HG03457 (cell line): ENCODE data around the gene ERMN.
A peak's percentile ranks its signal among the peaks of the same experiment; 100 is the strongest.
"Not testable (repeated sequence)": the region's sequence is repeated elsewhere in the genome, so short reads cannot be mapped to it uniquely, and the experiment has no call there.

Experiments used
- ATAC-seq: cut with Tn5 transposase; IDR thresholded peaks from one replicate; pipeline ENCODE4 v1.9.1; 2021; ENCODE audit warnings: moderate number of reproducible peaks; ENCODE audit not compliant: unreplicated experiment

The ERMN gene

GRCh38 chr2:157325786-157326185 lies at the start of gene ERMN:
Gene ERMN, minus strand, starts transcription at chr2:157325824. Its CDS starts 182 bp downstream, at chr2:157325642.
- no peak for ATAC-seq

- no peak for ATAC-seq
These were observed 49.8 kb upstream of the ERMN start for GRCh38 chr2:157375384-157375783.

- not testable (repeated sequence) for ATAC-seq
These were observed 42.9 kb upstream of the ERMN start for GRCh38 chr2:157368508-157368907.

- ATAC-seq: no peak
These were observed 42.1 kb upstream of the ERMN start for GRCh38 chr2:157367704-157368103.

- ATAC-seq: peak; percentile 84
These were observed 38.8 kb upstream of the ERMN start for GRCh38 chr2:157364257-157364974.

- peak; percentile 47 for ATAC-seq
These were observed 38.0 kb upstream of the ERMN start for GRCh38 chr2:157363612-157364101.

- no peak for ATAC-seq
These were observed 37.0 kb upstream of the ERMN start for GRCh38 chr2:157362627-157363026.

- ATAC-seq: no peak
These were observed 35.9 kb upstream of the ERMN start for GRCh38 chr2:157361526-157361925.

GRCh38 chr2:157359628-157360027 lies 34.0 kb upstream of the ERMN start:
- ATAC-seq: no peak

GRCh38 chr2:157355618-157356017 lies 30.0 kb upstream of the ERMN start:
- ATAC-seq: no peak

GRCh38 chr2:157349949-157350515 lies 24.4 kb upstream of the ERMN start:
- ATAC-seq: no peak

- ATAC-seq: no peak
These were observed 22.8 kb upstream of the ERMN start for GRCh38 chr2:157348291-157348921.

GRCh38 chr2:157345647-157346389 lies 20.2 kb upstream of the ERMN start:
- ATAC-seq: no peak

- ATAC-seq: not testable (repeated sequence)
These were observed 15.8 kb upstream of the ERMN start for GRCh38 chr2:157341381-157341780.

- ATAC-seq: no peak
These were observed 14.5 kb upstream of the ERMN start for GRCh38 chr2:157339965-157340655.

GRCh38 chr2:157337978-157338377 lies 12.4 kb upstream of the ERMN start:
- ATAC-seq: no peak

- no peak for ATAC-seq
These were observed 10.8 kb upstream of the ERMN start for GRCh38 chr2:157336137-157337010.

GRCh38 chr2:157334797-157335196 lies 9.2 kb upstream of the ERMN start:
- no peak for ATAC-seq

GRCh38 chr2:157334335-157334734 lies 8.7 kb upstream of the ERMN start:
- no peak for ATAC-seq
